ENCODE measurements around the gene EDDM3A.
A peak's percentile ranks its signal among the peaks of the same experiment; 100 is the strongest.
"Not testable (repeated sequence)": the region's sequence is repeated elsewhere in the genome, so short reads cannot be mapped to it uniquely, and the experiment has no call there.

EDDM3A gene, protein sequence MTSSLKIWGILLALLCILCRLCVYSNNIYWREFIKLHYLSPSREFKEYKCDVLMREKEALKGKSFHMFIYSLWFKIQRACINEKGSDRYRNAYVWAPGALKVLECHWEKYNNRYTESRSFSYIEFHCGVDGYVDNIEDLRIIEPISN

DNA sequence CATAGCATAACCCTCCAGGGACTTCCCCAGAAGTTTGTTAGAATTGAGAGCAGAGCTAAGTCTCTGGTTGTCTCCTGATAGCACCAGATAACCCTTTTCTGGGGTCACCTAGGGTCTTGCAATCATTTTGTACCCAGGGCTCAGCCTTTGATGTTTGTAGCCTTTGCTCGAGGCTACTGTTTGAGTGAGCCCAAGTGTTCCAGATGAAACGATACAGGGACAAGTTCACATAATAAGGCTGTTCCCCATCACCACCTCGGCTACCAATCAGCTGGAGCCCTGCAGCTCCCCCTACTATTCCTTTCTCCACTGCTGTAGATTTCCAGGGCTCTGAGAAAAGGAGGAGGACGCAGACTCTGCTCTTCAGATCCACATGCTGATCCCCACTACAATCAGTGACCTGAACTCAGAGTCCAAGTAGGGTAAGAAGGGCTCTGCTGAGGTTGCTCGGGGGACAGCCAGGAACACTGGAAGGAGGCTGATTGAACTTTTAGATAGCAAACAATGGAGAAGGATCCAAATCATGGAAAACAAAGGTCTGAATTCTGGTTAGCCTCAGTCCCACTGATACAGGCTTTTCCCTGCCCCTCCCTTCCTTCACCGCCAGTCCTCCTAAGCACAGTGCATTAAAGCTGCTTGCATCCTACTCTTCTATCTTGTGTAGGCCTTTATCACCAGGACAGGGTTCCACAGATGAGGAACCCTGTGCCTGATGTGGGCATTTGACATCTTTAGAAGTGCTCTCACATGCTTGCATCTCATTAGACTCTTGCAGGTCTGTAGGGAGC lies at the start of gene EDDM3A:
EDDM3A (plus strand) TSS at position 317 of the 788 bp plus-strand sequence. CDS start 1,694 bp downstream, outside the sequence.
- DNase-seq (ENCODE audit: low read depth): no peak

DNA sequence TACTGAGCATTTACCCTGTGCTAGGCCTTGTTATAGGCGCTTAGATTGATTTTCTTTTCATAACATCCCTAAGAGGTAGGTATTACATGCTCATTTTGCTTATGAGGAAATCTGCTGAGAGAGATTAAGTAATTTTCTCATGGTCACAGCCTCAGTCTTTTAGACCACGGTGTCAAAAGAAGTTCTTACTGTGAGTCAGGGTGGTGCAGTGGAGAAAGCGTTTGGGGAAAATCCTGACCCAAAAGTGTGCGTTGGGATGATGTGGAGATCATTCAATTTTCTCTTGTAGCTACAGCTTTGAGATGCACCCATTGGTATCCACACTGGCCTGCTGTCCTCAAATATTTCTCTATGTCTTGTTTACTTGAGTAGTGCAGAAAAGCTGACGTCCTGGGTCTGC lies 48.9 kb upstream of the EDDM3A start:
- no peak for DNase-seq (ENCODE audit: low read depth)

GRCh38 chr14:20697273-20698017 lies 48.2 kb upstream of the EDDM3A start:
- DNase-seq (ENCODE audit: low read depth): peak; percentile 40

DNA sequence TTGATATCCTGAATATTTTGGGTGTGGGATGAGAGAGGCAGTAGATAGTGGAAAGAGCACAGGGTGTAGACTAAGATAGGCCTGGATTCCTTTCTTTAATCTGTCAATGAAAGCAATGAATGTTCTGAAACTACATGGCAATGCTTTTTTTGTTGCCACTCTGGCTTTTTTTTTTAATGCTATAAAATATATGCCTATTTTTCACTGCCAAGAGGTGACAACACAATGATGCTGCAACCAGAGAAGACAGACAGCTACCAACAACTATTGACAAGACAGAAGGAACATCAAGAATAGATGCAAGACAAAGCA lies 47.7 kb upstream of the EDDM3A start:
- DNase-seq (ENCODE audit: low read depth): no peak

GRCh38 chr14:20698934-20699333 lies 46.8 kb upstream of the EDDM3A start:
- no peak for DNase-seq (ENCODE audit: low read depth)

- no peak for DNase-seq (ENCODE audit: low read depth)
Observed at GRCh38 chr14:20699931-20700330, 45.8 kb upstream of the EDDM3A start.

- DNase-seq (ENCODE audit: low read depth): not testable (repeated sequence)
Observed at GRCh38 chr14:20700965-20701364, 44.7 kb upstream of the EDDM3A start.

GRCh38 chr14:20706657-20707355 lies 38.9 kb upstream of the EDDM3A start:
- DNase-seq (ENCODE audit: low read depth): no peak

DNA sequence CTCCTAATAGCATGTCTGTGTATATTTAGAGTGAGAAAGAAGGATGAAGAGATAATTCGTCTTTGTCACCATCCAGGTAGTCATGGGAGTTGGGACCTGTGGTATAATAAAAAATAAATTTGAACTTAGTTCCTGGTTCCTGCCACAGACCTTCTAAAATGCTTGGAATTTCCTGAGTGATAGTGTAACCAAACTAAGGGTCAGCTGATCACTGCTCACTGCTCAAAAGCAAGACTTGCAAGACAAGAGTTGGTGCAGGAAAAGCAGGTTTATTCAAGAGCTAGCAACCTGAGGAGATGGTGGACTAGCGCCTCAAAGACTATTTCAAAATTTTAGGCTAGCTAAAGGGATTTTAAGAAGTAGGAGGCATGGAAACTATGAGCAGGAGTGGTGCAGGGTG lies 38.1 kb upstream of the EDDM3A start:
- DNase-seq (ENCODE audit: low read depth): no peak

DNA sequence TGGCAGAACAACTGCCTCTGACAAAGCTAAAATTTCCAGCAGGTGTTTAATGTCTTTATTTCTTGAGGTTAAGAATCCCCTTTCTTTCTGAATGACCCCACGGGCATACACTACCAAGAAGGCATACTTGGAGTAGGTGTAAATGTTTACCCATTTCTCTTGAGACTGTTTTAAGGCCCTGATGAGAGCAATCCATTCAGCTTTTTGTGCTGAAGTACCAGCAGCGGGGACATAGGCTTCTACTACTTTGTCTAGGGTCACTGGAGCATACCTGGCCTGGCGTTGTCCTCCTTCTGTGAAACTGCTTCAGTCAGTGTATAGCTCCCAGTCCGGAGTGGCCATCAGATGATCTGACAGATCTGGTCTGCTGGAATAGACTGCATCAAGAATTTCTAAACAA lies 34.4 kb upstream of the EDDM3A start:
- DNase-seq (ENCODE audit: low read depth): no peak

DNA sequence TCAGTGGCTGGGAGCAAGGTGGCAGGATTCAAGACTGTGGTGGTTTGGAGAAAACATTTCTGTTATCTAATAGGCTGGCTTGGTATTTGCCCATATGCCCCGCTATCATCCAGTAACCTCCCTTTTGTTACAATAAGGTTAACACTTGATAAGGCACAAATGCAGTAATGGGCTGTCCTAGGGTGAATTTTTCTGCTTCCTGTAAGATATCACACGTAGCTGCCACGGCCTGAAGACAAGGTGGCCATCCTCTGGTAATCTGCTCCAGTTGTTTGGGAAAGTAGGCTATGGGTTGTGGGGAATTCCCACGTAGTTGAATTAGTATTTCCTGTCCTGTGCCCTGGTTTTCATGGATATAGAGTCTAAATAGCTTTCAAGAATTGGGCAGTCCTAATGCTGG lies 34.0 kb upstream of the EDDM3A start:
- DNase-seq (ENCODE audit: low read depth): no peak

DNA sequence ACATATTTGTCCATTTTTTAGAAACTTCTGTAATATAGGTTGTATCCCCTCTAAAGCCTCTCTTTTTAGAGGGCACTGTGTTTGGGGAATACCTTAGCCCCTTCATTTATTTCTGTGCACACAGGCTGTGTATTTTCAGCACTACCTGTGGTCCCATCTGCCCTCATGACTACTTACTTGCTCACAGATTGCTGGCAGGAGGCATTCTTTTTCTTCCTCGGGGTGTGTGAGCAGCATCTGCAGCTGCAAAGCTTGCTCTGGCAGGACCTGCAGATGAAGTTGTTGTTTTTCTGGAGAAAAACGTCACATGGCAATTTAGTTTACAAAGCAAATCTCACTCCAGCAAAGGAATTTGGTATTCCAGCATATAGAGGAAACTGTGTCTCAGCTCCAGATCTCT lies 32.8 kb upstream of the EDDM3A start:
- DNase-seq (ENCODE audit: low read depth): no peak

DNA sequence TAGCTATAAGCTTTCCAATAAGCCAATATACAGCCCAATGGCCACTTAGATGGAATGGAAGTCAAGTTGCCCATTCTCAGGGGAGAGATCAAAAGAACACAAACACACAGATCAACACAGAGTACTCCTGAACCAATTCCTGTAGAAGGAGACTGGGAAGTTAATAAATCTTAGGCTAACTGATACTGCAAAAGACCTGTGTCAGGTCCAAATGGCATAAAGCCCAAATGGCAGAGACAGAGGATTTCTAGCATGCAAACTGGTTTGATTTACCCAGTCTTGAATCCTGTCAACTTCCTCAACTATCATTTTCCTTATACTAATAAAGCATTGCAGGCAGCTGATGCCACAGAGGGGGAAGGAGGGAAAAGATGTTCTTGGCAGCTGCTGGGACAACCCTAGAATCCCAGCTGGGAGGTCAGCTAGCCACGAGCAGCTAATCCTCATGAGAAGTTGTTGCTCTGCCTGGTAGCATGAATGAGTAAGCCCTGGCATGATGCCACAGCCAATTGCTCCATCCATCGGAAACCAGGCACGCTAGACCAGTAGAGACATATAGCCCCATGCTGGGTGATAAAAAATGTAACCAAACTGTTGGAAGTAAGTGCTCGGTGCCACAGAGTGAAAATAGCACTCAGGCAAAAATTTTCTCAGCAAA lies 31.0 kb upstream of the EDDM3A start:
- no peak for DNase-seq (ENCODE audit: low read depth)

DNA sequence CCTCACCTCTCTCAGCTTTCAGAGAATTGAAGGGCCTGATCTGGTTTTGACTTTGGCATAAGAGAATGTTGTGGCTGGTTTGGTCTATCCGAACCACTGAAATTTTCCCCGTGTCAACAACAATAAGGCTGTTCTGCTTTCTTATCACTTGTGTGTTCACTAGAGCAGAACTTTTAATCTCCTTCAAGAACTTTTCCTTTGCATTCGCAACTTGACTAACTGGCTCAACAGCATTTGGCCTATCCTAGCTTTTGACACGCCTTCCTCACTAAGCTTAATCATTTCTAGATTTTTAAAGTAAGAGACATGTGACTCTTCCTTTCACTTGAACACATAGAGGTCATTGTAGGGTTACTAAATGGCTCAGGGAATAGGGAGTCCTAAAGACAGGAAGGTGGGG lies 25.9 kb upstream of the EDDM3A start:
- no peak for DNase-seq (ENCODE audit: low read depth)

- DNase-seq (ENCODE audit: low read depth): no peak
Observed at GRCh38 chr14:20720741-20721140, 24.9 kb upstream of the EDDM3A start.

DNA sequence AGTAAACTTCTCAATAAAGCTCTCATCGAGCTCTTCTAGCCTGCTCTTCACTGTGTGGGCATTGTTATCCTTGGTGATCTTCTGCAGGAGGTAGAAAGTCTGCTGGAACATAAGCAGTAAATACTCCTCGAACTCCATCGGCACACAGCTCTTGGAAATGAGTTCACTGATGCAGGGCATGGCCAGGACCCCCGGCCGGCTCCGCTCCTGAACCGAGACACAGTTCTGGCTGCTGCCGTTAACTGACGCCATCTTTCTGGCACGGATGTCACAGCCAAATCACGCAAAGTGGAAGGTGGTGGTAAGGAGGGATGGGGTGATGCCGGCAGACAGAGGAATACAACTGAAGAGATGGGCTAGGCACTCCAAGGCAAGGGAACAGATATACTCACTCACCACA lies 23.7 kb upstream of the EDDM3A start:
- DNase-seq (ENCODE audit: low read depth): no peak

- DNase-seq (ENCODE audit: low read depth): no peak
Observed at GRCh38 chr14:20723488-20723887, 22.2 kb upstream of the EDDM3A start.

DNA sequence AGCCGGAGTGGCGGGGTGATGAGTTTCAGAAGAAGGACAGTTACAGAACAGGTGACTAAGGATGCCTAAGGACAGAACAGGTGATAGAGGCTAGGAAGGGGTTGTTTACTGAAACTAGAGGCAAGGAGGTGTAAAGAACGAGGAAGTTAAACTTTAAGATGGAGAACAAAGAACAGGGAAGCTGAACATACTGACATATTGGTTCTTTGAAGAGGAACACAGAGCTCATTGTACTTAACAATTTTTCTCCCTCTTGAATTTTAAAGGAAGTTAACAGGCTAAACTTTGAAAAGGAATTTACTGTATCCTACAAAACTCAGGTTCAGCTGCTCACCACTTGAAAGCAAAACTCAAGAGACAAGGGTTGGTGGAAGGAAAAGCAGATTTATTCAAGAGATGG lies 19.6 kb upstream of the EDDM3A start:
- not testable (repeated sequence) for DNase-seq (ENCODE audit: low read depth)

DNA sequence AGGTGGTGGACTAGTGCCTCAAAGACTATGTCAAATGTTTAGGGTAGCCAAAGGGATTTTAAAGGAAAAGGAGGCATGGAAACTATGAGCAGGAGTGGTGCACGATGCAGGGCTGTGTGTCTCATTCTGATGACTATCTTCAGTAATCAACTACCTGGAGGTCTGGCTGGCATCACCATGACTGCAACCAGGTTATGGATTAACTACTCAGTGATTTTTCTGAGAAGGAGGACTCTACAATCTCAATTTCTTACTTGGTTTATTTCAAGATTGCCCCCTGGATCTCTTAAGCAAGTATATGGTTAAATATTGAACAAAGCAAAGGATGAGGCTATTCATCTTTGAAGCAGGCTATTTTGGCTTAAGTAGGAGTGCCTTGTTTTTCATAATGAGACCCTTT lies 19.2 kb upstream of the EDDM3A start:
- no peak for DNase-seq (ENCODE audit: low read depth)

GRCh38 chr14:20730891-20731290 lies 14.8 kb upstream of the EDDM3A start:
- no peak for DNase-seq (ENCODE audit: low read depth)

DNA sequence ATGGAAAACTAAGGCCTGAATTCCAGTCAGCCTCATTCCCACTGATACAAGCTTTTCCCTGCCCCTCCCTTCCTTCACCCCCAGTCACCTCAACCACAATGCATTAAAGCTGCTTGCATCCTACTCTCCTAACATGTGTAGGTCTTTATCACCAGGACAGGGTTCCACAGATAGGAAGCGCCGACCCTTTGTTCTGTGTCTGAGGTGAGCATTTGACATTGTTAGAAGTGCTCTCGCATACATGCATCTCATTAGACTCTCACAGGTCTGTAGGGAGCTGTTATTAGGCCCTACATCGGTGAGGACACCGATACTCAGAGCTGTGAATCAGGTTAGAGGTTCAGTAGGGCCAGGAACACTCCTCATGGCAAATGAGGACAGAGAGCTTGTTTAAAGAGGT lies 13.2 kb upstream of the EDDM3A start:
- no peak for DNase-seq (ENCODE audit: low read depth)

GRCh38 chr14:20732979-20733635 lies 12.6 kb upstream of the EDDM3A start:
- no peak for DNase-seq (ENCODE audit: low read depth)

All from activated T-helper 9 cell treated with anti-CD3 and anti-CD28 coated beads, Interleukin-2, amount 50 U/mL, for 16 hours (primary cell).